SIG-M5 (cell line): ENCODE results near the gene ABHD13.
A peak's percentile ranks its signal among the peaks of the same experiment; 100 is the strongest.
"Not testable (repeated sequence)": the region's sequence is repeated elsewhere in the genome, so short reads cannot be mapped to it uniquely, and the experiment has no call there.

Experiments
- DNase-seq: peaks from one replicate; lab custom pipeline; 2025; lab: John Stamatoyannopoulos, UW

Gene ABHD13

DNA sequence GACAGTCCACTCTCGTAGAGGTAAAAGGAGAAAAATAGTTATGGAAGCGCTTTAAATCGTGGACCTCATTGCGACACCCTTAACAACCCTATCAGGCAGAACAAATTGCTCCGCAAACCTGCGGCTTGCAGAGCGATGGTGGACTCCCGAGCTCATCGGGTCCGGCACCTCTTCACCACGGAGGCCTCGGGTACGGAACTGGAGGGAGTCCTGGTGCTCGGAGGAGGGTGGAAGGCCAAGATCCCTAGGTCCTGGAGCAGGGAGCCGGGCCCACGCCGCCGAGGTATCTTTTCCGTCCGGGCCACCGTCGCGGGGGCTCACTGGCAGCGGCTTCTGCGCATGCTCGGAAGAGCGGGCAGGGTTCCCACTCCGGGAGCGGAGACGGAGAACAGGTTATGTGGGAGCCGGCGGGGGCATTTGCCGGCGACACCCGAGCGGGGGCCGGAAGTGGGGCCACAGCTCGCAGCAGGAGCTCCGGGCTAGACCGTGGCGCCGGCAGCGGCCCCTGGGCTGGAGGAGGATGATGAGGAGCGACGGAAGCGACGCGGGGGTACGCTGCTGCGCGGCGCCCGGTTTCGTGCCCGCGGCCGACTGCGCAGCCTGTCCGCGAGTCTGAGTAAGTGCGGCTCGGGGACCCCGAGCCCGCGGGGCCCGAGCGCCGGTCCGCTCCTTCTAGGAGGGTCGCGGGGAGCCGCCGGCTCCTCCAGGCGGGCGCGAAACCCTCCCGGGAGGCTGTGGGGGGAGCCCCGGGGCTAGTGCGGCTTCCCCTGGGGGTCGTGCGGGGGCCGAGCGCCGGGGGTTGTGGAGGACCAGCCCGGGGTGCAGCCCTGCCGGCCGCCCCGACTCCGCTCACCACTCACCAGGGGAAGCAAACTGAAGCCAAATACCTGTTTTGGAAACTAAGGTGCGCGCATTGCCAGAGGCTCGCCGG is at the start of gene ABHD13:
TSS of gene ABHD13 (plus strand) at position 349 of the 931 bp plus-strand sequence. CDS start 10,827 bp downstream, outside the sequence.
- peak; percentile 67 for DNase-seq

GRCh38 chr13:108168929-108169328 is 49.3 kb upstream of the ABHD13 start:
- DNase-seq: no peak

DNA sequence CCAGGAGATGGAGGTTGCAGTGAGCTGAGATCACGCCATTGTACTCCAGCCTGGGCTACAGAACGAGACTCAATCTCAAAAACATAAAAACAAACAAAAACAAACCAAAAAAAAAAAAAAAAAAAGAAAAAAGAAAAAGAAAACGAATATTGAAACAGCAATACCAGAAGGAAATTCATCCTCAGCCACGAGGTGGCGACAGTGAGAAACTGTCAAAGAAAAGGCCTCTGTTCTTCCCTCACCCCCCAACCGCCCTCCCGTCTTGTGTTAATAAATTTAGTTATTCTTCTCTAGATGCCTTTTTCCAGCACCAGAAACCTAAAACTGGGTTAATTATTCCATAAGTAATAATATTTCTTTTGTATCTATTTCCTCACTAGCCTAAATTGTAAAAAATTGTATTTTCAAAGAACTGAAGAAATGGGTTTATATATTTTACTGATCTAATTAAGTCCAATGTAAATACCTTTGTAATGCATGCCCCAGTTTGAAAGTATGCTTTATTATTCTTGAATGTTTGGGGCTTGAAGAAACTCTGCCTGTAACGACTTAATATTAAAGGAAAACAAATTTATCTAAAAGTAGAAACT is 41.4 kb upstream of the ABHD13 start:
- DNase-seq: no peak

DNA sequence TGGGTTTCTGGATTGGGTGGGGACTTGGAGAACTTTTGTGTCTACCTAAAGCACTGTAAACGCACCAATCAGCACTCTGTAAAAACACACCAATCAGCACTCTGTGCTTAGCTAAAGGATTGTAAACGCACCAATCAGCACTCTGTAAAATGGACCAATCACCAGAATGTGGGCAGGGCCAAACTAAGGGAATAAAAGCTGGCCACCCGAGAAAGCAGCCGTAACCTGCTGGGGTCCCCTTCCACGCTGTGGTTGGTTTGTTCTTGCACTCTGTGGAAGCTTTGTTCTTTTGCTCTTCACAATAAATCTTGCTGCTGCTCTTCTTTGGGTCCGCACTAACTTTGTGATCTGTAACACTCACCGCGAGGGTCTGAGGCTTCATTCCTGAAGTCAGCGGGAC is 40.1 kb upstream of the ABHD13 start:
- no peak for DNase-seq

GRCh38 chr13:108182652-108183051 is 35.5 kb upstream of the ABHD13 start:
- DNase-seq: no peak

DNA sequence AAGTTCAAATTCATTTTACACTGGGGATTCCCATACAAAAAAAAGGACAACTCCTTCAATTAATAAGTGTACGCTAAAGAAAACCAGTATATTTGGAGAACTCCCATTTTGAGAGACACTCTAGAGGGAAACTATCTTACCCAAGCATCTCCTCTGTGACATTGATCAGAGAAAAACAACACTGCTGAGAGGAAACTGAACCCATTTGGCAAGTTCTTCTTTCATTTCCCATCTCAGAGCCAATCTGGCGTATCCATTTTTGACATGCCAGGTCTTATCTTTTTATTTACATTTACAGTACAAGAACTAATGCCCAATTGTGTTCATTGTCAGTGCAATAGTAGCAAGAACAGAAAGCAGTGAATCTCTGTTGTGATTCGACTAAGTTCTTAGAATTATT is 33.0 kb upstream of the ABHD13 start:
- DNase-seq: no peak

DNA sequence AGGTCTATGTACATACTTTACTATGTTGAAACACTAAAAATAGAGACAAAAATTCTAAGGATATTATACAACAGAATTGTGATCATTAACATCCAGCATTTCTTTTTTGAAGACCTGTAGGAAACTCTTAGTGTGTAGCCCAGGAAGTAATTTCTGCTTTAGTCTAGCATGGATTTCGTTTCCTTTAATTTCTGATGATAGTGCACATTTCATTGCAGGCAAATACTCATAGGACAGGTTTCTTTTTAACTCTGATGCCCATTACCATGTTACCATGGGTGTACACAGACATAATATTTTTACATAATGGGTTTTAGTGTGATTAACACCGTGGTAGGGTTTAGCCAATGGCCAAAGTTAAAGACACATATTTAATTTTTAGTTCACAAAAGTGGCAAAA is 29.9 kb upstream of the ABHD13 start:
- no peak for DNase-seq

GRCh38 chr13:108190897-108191296 is 27.3 kb upstream of the ABHD13 start:
- DNase-seq: no peak

DNA sequence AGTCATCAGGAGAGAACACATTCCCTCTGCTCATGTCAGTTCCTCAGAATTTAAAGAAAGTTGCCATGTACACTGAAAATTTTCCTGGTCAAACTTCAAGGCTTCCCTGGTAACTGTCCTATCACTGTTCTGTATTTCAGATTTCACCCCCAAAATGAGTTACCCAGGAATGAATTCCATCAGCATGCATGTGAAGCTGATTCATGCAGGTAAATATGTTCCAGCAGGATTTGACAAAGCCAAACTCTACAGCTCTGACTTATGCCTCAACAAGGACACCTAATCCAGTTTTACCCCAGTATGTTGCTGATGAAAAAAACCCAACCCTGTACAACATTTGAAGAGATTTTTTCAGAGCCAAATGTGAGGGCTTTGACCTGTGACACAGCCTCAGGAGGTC is 24.4 kb upstream of the ABHD13 start:
- no peak for DNase-seq

- no peak for DNase-seq
Observed at GRCh38 chr13:108194435-108194936, 23.7 kb upstream of the ABHD13 start.

DNA sequence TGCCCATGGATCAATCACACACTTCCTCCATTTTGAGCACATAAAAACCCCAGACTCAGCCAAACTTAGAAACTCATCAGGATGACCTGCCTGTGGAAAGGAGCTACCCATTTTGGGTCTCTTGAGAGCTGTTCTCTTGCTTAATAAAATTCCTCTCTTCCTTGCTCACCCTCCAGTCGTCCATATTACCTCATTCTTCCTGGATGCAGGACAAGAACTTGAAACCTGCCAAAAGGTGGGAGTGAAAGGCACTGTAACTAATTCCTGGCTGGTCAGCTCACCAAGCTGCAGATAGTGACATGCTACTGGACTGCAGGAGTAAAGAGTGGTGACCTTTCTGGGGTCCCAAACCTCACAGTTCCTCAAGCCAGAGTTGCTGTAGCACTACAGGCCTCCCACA is 23.0 kb upstream of the ABHD13 start:
- DNase-seq: no peak

- no peak for DNase-seq
Observed at GRCh38 chr13:108195861-108196260, 22.3 kb upstream of the ABHD13 start.

DNA sequence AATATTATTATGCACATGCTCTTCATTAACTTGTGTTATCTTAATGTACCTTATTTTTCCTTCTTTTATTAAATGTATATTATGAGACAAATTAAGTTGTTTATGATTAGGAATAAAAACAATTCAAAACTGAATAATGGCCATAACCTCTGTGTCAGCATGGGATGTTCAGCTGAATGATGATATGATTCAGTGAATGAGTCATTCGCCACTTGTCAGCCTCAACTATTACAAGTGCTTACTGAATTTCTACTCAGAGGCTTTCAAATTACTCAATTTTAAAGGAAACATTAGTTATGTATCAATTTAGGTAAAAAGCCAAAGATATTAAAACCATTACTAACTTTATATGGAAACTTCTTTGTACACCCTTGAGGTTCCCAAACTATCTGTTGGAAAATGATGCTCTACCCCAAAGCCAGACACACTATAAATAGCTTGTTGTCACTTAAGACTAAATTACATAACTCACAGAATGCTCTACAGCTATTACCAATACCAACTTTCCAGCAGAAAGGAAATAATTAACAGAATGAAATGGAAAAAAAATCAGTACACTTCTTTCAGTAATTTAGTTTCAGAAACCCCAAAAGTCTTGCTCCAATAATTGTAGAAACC is 17.3 kb upstream of the ABHD13 start:
- DNase-seq: no peak

DNA sequence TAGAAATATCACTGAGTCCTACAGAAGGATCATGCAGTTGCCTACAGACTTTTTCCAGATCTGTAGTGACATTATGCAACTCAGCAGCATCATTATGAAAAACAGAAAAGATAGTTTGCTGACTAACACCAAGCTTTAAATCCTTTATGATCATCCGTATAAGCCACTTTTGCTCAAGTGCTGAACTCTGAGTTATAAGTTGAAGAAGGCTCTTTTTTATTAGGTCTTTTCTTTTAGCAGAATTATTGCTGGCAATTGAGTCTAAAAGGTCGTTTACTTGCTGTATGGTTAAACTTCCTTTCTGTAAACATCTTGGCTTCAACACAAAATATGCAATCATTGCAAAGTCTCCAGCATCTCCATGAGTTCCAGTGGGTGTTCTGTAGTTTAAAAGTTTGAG is 7.6 kb upstream of the ABHD13 start:
- DNase-seq: no peak

DNA sequence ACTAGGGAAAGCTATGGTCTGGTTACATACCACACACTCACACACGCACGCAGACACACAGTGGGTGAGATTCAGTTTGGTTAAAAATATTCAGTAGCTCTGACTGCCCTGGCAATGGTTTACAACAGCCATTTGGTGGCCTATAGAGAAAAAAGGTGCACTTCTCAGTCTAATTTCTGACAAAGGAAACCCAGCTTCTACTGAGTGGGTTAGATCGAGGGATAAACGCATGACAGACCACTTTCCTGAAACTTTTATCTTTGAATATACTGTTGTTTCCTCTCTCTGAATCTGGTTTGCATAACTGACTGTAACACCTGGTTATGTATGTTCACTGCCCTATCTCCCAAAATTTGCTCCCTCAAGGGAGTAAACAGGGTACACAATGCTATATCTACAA is 5.3 kb upstream of the ABHD13 start:
- DNase-seq: no peak

DNA sequence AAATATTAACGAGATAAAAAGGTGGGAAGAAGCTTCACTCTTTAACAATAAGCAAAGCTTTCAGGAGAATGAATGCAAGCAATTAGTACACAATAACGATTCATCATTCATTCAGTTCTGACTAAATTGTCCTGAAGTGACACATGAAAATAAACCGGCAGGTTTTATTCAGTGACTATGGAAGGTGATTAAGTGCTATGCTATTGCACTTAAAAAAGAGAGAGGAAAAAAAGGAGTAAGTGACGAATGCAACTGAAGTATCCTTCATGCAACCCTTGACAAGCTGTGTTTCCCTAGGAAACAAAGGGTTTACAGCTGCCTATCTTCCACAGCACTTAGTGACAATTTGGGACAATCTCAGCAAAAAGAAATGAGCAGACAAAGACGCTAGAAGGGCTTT is 4.2 kb upstream of the ABHD13 start:
- DNase-seq: no peak

DNA sequence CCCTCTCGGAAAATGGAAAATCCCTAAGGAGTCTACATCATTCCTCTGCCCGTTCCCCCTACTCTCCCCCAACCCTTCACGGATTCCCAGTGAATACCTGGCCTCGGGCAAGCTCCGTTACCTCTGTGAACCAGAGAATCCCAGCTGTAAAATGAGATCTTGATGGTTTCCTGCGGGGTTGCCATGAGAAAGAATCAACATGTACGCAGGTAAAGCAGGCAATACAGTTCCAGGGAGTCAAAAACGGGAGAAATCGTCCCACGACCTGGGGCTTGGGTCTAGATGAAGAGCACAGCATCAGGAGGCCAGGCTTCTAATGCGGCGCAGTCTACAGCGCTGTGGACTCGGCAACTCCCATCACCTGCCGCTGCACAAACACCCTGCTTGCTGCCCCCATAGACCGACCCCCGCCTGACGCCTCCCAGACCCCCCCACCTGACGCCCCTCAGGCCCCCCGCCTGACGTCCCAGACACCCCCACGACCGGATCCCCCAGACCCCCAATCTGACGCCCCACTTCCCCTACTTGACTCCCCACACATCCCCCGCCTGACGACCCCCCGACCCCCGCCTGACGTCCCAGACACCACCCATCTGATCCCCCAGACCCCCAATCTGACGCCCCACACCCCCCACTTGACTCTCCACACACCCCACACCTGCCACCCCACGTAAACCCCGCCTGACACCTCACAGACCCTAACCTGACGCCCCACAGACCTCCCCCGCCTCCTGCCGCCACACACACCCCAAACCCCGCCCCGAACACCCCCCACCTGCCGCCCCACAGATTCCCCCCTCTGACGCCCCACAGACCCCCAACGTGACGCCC is 3.5 kb upstream of the ABHD13 start:
- DNase-seq: no peak

DNA sequence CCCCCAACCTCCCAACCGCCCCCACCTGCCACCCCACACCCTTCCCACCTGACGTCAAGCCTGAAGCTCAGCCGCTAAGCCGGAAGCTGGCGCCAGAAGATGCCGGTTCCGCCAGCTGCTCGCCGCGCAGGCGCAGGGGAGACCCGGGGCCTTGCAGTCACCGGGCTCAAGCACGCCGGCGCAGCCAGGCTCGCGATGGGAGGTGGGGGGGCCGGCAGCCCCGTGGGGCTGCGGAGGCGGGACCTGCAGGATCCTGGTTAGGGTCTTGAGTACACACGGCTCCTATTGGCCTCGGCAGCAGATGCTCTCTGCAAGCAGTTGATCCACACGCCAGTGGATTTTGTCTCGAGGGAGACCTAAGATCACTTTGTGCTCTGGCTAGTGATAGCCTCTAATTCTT is 2.8 kb upstream of the ABHD13 start, which contains the start of gene LIG4:
TSS of gene LIG4 (minus strand) at position 101 of the 400 bp plus-strand sequence. CDS start 4,268 bp downstream, outside the sequence.
- DNase-seq: peak; percentile 56

DNA sequence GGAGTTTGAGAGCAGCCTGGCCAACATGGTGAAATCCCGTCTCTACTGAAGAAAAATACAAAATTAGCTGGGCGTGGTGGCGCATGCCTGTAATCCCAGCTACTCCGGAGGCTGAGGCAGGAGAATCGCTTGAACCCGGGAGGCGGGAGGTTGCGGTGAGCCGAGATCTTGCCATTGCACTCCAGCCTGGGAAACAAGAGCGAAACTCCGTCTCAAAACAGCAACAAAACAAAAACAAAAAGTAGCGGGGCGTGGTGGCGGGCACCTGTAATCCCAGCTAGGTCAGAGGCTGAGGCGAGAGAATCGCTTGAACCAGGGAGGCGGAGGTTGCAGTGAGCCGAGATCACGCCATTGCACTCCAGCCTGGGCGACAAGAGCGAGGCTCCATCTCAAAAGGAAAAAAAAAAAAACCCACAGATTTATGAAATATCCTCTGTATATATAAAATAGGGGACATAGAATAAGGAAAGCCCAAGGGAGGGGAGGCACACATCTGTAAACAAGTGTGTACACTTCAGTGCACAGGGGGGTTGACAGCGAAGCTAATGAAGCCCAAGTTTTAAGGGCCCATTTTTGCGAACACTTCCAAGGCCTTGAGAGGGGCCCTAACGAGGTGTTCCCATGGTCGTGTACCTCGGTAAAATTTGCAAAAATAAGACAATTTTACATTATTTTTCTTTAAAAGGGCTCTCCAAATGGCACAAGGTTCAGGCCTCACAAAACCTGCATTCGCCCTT is 717 bp upstream of the ABHD13 start:
- not testable (repeated sequence) for DNase-seq

GRCh38 chr13:108220041-108220440 is 1.8 kb downstream of the ABHD13 start:
- DNase-seq: no peak
